Activated CD8-positive, alpha-beta T cell treated with anti-CD3 and anti-CD28 coated beads, Interleukin-2, amount 10 ng/mL, durations not matched to agents 7 days and 5 days (primary cell): Measurements from ENCODE around the gene SLC22A24. TPM values are rescaled to one million over a fixed set of nuclear protein-coding genes. Genes with fewer than 3 reads are reported as not detected.

Experiments used
- ATAC-seq: fragments of 150-1000 bp; cut with Tn5 transposase; one replicate; pipeline ENCODE4 v1.10.0; 2021; ENCODE audit warnings: moderate library complexity
- CTCF ChIA-PET: fragments of 350-600 bp; sonication (Branson Sonifier 250); formaldehyde crosslinking; loops from one replicate; lab custom pipeline; 2021; ENCODE audit warnings: antibody characterized with exemption; lab: Charles Lee
- POLR2A ChIA-PET: fragments of 350-600 bp; sonication (Branson Sonifier 250); formaldehyde crosslinking; loops from one replicate; lab custom pipeline; 2021; ENCODE audit warnings: antibody characterized with exemption; lab: Charles Lee
- DNase-seq: peaks from one replicate; pipeline ENCODE4 v3.0.0-alpha.2; 2020
- H3K27ac Mint-ChIP-seq: one replicate; pipeline ENCODE4 v1.8.0; 2021; ENCODE audit warnings: mild to moderate bottlenecking, mixed read lengths
- H3K27me3 Mint-ChIP-seq: one replicate; pipeline ENCODE4 v1.8.0; 2021; ENCODE audit warnings: low read depth, mixed read lengths
- H3K36me3 Mint-ChIP-seq: one replicate; pipeline ENCODE4 v1.8.0; 2021; ENCODE audit warnings: low read depth, mixed read lengths
- H3K4me1 Mint-ChIP-seq: one replicate; pipeline ENCODE4 v1.8.0; 2021; ENCODE audit warnings: low read depth, mixed read lengths
- H3K4me3 Mint-ChIP-seq: one replicate; pipeline ENCODE4 v1.8.0; 2021; ENCODE audit warnings: mild to moderate bottlenecking, mixed read lengths
- H3K9me3 Mint-ChIP-seq: one replicate; pipeline ENCODE4 v1.8.0; 2022; ENCODE audit warnings: mixed read lengths; ENCODE audit not compliant: insufficient read depth
- total RNA-seq, 2 experiments: library from RNA; stranded (reverse); gene quantifications; one replicate each; pipeline ENCODE4 v1.2.3, GENCODE V29; 2021

Gene SLC22A24
- total RNA-seq, 2 experiments from 2014 or later = not detected

DNA sequence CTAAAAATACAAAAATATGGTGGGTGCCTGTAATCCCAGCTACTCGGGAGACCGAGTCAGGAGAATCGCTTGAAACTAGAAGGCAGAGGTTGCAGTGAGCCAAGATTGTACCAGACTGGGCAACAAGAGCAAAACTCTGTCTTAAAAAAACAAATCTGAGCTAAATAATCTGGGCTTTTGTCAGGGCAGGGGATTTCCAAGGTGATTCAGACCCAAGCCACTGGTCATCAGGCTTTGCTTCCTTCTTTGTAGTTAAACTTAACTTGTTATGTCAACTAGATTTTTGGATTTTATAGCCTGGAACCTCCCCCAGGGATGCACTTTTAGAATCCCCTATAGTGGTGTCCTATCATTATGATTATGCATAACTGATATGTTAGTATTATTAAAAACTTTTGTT, 101.4 kb downstream of the SLC22A24 start:
- POLR2A ChIA-PET = no interaction called here
- H3K36me3 Mint-ChIP-seq = no peaks in the 10 kb centered on the region
- CTCF ChIA-PET = no interaction called here
- H3K4me1 Mint-ChIP-seq = no peaks in the 10 kb centered on the region
- H3K9me3 Mint-ChIP-seq = no peaks in the 10 kb centered on the region
- no peak overlapping the region for H3K4me3 Mint-ChIP-seq
- no peak for ATAC-seq
- H3K27me3 Mint-ChIP-seq = peaks cover 23% of the 10 kb centered on the region
- DNase-seq = no peak
- H3K27ac Mint-ChIP-seq = no peak overlapping the region

DNA sequence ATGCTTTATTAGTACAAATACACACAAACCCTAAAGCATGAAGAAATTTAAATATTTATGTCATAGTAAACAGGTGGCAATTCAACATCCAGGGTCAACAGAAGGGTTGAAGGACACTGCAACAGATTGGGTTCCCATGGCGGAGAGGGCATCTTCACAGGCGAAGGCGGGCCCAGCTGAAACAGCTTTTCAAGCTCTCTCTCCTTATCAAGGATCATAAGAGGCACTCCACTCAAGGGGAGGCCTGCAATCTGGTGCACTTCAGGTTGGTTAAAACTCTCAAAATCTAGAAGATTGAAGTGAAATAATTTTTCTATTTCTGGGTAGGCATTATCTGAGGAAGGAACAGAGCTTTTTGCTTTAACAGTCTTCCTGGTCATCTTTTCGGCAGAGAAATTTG, 111.6 kb downstream of the SLC22A24 start:
- no peak overlapping the region for H3K27ac Mint-ChIP-seq
- no peaks in the 10 kb centered on the region for H3K9me3 Mint-ChIP-seq
- no peak for ATAC-seq
- H3K27me3 Mint-ChIP-seq = peaks cover 15% of the 10 kb centered on the region
- H3K36me3 Mint-ChIP-seq = no peaks in the 10 kb centered on the region
- DNase-seq = no peak
- no peak overlapping the region for H3K4me3 Mint-ChIP-seq
- POLR2A ChIA-PET = no interaction called here
- CTCF ChIA-PET = interaction anchor here (1.6 kb wide), 1 partner anchor 181 kb away, joined by 4 read pairs; no protein-coding TSS in a partner anchor
- H3K4me1 Mint-ChIP-seq = no peaks in the 10 kb centered on the region

Other genes starting within 250 kb of the SLC22A24 start
- gene CHRM1, start 222.9 kb downstream of the SLC22A24 start, total RNA-seq = not detected
- not detected for gene SLC22A6, start 159.3 kb downstream of the SLC22A24 start, total RNA-seq
- not detected for gene SLC22A8, start 128.4 kb downstream of the SLC22A24 start, total RNA-seq
- gene SLC22A25, start 99.4 kb upstream of the SLC22A24 start, total RNA-seq = not detected
- not detected for gene SLC22A9, start 225.6 kb upstream of the SLC22A24 start, total RNA-seq